ENCODE measurements around the gene YOD1.

The YOD1 gene

DNA sequence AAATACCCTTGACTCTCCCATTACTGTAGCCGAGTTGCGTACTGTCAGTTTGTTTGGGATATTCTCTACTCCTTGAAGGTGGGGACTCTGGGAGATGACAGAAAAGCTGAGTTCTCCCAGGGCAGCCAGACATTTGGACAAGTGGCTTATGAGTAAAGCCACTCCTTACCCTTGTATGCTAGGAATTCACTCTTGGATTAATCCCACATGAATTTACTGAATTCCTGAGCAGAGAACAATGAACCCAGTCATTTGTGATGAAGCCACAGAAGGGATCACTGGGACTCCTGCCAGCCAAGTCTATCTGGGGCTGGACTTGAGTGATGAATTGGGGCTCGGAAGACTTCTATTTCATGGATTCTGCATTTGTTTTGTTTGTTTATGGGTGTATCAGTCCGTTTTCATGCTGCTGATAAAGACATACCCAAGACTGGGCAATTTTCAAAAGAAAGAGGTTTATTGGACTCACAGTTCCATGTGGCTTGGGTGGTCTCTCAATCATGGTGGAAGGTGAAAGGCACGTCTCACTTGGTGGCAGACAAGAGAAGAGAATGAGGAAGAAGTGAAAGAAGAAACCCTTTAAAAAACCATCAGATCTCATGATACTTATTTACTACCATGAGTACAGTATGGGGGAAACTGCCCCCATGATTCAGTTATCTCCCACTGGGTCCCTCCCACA is 43.5 kb downstream of the YOD1 start:
- DNase-seq (ENCODE audit: low read depth in 2 of 2): no peak

DNA sequence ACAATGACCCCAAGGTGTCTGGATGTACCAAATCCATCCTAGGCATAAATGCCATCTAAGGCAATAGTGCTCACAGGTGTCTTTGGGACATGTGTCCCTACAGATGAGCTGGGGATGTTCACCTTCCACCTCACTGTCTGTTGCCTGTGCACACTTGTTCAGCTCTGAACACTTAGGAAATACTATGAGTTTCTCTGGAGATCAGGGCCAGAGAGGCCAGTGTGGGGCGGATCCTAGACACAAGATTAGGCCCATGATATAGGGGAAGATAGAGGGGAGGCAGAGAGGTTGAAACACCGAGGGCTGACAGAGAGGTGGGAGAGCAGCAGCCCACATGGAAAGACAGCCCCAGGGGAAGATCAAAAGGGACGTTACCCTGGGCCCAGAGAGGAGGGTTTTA is 44.1 kb downstream of the YOD1 start:
- DNase-seq (ENCODE audit: low read depth in 2 of 2): no peak

GRCh38 chr1:207006083-207006482 is 44.9 kb downstream of the YOD1 start:
- DNase-seq (ENCODE audit: low read depth in 2 of 2): no peak

DNA sequence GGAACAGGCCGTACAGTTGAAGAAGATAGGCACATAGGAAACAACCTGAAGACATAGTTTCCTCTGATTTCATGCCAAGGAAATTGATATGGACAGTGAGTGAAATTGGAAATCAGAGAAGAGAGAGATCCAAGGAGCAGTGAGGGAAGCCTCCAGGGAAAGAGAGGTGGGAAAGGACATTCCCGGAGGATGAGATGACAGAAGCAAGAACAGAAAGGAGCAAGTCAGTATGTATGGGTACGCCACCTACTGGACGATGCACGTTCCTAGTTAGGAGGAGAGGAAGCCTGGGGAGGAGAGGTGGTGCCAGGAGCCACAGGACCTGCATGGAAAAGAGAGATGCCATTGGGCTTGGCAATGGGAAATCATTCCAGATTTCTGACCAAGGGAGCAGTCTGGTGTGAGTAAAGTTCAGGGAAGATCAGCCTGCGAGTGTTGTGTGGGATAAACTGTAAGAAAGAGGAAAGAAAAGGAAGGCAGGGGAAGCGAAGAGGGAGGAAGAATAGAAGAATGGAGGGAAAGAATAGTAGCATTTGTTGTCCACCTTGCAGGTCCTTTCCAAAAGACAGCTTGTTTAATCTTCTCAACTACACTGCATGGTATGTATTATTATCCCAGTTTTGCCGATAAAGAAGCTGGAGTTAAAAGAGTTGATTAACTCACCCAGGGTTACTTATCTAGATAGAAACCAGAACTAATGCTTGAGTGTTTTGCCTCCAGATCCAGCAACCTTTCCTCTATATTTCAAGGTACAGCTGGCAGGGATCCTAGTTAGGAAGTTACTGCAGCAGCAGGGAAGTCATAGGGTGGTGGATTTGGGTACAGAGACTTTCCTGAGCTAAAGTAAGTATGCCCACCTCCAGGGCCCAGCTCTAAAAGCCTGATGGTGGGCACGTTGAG is 45.8 kb downstream of the YOD1 start:
- DNase-seq (ENCODE audit: low read depth in 2 of 2): peak in 1 of 2 donors; percentile 30

DNA sequence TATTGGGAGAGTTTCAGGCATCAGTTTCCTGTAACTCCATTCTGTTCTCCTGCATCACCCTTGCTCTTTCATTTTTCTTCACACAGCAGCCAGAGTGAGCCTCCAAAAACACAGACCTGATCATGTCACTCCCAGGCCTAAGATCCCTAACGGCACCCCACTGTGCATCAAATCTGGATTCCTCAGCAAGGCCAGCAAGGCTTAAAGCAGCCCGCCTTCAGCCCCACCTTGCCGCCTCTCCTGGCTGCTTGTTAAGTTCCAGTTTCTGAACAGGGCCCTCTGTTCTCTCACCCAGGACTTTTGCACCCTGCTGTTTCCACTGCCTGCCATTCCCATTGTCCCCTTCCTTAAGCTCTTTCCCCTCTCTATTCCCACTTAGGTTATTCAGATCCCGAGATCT is 47.8 kb downstream of the YOD1 start:
- no peak for DNase-seq (ENCODE audit: low read depth in 2 of 2)

- DNase-seq (ENCODE audit: low read depth in 2 of 2): no peak
These were observed 48.3 kb downstream of the YOD1 start for GRCh38 chr1:207002724-207003146.

DNA sequence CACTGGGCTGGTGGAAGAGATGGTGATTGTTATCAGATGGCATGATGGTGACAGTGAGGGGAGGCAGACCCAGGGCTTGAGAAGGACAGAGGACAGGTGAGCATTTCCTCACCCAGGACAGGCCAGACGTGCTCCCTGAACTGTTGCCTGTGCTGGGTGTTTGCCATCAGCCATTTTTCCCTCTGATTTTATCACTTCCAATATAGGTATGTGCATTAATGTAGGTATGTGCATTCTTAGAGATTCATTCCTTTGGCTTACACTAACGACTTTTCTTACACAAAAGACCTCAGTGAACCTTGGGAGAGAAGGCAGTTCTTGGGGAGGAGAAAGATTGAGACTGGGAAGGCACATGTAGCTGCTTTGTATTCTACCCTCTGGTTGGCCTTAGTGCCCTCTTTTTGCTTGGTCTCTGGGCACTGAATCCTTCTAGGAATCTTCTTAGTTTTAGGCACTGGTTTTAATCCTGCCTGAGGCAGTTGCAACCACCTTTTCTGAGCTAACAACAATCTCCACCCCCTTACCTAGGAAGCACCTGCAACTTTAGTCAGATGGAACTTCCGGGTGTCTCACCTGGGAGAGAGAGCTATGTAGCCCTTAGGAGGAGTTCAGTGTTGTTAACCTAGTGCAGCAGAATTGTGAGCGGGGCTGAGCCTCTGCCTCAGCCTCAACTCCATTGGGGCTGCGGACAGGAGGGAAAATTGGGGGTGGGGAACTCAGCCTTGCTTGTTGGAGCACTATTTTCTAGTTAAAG is 49.3 kb downstream of the YOD1 start:
- DNase-seq (ENCODE audit: low read depth in 2 of 2): no peak

GRCh38 chr1:207000651-207001291 is 50.2 kb downstream of the YOD1 start:
- no peak for DNase-seq (ENCODE audit: low read depth in 2 of 2)

DNA sequence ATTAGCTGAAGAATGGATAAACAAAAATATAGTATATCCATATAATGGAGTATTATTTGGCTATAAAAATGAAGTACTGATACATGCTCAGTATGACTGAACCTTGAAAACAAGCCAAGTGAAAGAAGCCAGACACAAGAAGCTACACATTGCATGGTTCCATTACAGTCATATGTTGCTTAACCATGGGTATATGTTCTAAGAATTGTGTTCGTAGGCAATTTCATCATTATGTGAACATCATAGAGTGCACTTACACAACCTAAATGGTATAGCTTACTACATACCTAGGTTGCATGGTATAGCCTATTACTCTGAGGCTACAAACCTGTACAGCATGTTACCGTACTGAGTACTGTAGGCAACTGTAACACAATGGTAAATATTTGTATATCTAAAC is 52.2 kb downstream of the YOD1 start:
- no peak for DNase-seq (ENCODE audit: low read depth in 2 of 2)

Measured in stimulated activated CD4-positive, alpha-beta T cell treated with anti-CD3 and anti-CD28 coated beads, Interleukin-4, amount 100 ng/mL, for 48 hours (primary cell).